GM21723 (cell line): Measurements from ENCODE around the gene DTNBP1.
"Not testable (repeated sequence)": the region's sequence is repeated elsewhere in the genome, so short reads cannot be mapped to it uniquely, and the experiment has no call there.

ENCODE experiments used
- ATAC-seq: cut with Tn5 transposase; IDR thresholded peaks from one replicate; pipeline ENCODE4 v1.9.1; 2021; ENCODE audit warnings: mild to moderate bottlenecking, moderate library complexity; ENCODE audit not compliant: unreplicated experiment

Gene DTNBP1

DNA sequence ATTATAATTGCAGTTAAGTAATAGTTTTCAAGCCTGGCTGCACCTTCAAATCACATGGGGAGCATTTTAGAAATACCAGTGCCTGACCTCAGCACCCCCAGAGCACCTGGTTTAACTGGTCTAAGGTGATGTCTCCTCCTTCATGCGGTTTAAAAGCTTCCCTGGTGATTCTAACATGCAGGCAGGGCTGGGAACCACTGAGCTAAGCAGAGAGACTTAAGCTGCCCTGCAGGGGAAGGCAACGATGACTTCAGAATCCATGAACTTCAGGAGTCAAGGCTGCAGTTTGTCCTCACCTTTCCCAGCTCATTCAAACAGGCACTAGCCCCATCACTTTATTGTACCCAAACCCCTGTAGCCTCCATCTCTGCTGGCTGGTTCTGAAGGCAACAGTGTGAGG, 6.1 kb upstream of the DTNBP1 start:
- ATAC-seq = no peak

DNA sequence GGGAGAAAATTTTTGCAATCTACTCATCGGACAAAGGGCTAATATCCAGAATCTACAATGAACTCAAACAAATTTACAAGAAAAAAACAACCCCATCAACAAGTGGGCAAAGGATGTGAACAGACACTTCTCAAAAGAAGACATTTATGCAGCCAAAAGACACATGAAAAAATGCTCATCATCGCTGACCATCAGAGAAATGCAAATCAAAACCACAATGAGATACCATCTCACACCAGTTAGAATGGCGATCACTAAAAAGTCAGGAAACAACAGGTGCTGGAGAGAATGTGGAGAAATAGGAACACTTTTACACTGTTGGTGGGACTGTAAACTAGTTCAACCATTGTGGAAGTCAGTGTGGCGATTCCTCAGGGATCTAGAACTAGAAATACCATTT, 4.1 kb upstream of the DTNBP1 start:
- not testable (repeated sequence) for ATAC-seq

DNA sequence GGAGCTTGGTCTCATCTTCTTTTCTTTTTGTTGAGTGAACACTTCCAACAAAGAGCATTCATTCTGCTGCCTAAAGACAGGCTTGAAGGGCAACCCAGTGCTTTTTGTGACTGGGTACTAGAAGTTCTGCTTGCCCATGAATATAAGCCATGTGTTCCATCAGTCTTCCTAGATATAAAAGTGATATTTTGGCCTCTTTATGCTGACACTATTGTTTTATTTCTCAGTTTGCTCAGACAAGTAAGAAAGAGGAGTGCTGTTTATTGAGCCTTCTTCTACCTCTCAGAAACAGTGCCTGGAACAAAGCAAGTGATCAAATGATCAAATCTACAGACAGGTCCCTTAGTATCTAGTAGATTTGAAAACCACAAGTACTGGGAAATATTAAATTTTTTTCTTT, 2.4 kb upstream of the DTNBP1 start:
- ATAC-seq = no peak

DNA sequence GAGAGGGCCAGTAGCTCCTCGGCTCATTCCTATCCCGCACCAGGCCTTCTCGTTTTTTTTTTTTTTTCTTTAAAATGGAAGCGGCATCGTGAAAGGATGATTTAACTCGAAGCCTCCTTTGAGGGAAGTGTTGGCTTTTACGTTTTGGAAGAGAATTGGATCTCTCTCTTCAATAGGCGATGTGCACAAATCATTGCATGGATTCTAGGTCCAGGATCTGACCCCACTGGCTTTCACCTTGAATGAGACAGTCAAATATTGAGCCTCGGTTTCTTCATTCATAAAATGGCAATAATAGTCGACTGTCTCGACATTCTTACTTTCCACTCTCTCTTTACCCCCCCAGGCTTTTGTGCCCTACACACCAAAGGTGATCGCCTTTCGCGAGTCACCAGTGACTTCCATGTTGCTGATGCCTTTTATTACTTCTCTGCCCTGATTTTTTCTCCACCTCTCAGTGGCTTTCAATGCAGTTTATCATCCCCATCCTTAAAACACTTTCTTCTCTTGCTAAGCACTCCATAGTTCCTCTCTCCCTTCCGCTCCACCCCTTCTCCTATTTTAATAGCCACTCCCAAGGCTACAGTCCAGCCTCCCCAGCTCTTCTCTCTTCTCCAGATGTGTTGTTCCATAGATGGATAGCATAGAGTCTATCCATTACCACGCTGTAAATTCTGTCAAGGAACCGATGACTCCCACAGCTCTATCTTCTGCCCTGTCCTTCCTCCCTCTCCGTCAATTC, 473 bp upstream of the DTNBP1 start:
- no peak for ATAC-seq

DNA sequence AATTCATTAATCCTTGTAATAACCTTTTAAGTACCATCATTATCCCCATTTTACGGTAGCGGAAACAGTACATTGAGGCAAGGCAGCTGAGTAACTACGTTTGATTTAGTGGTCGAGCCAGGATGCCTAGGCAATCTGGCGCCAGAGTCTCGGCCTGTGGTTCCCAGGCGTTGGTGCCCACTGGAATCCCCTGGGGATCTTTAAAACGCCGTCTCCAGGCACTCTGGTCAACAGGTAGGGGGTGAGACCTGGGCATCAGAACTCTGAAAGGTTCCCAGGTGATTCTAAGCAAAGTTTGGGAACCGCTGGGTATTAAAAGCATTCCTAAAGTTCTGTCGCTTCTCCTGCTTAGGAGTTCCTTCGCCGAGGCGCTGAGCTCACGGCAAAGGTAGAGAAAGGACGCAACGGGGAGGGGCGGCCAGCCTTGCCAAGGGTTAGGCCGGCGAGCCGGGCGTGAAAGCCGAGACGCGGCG, 939 bp downstream of the DTNBP1 start:
- no peak for ATAC-seq

DNA sequence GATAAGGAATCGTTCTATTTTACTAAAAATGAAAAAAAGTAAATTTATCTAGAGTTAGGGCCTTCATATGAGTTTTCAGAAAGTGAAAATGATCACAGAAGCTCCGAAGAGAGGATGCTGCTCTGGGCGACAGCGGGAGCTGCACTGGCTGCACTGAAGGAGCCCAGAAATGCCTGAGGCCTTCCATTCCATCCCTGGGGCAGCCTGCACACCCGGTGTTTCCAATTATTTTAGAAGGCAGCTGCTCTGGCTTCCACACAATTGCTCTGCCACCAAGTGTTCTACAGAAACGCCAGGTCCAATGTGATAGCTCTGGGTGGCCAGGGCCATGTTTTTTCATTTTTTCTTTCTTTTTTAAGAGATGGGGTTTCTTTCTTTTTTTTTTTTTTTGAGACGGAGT, 3.6 kb downstream of the DTNBP1 start:
- no peak for ATAC-seq

DNA sequence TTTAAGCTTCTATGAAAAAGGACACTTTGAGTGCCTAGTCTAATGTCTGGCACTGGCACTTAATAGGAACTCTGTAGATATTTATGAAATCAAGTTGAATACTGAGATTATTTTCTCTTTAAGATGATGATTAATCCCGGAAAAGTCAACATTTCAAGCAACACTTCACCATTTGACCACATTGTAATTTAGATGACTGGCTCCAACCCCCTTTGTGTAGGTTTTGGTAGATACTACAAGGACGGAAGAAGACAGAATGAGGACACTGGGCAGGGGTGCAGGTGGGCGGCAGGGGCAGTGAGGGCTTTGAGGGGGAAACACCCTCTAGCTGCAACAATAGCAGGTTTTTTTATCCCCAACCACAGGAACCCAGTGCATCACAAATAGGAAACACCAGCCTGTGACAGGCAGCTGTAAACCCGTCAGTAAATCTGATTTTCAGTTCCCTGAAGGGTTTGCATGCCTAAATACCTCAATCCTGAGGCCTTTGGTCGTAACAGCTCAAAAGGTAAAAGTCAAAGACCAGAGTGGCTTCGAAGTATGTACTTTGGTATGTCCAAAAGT, 4.6 kb downstream of the DTNBP1 start:
- peak; percentile 39 for ATAC-seq

DNA sequence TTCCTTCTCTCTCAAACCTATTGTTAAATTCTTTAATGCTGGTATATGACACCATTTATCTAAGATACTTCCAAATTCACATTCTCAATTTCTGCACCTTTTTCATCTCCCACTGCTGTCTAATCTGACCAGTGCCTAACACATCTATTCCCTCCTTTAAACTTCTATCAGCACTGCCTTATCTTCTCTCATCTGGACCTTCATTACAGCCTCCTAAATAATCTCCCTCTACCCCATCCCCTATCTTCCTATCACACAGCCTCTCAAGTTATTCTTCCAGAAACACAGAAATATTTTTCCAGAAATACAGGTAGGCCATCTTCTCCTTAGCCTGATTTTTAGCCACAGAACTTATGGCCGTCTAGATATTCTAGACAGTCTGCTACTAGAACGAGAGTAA, 5.5 kb downstream of the DTNBP1 start:
- ATAC-seq = no peak

DNA sequence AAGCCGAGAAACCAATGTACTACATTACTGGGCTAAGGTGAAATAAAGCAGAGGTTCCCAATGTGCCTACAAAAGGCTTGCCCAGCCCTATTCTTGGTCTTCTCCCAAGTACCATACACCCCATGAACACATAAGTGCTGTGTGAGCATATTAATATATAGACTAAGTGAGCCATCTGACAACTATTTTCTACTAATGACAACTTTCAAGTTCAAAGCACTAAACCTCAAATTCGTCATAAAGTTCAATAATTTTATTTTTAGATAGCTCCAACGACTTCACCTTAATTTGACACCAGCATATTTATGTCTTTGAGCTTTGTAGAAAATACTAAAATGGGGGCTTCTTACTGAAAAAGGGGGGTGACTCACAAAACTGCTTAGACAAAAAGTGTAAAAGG, 6.7 kb downstream of the DTNBP1 start:
- ATAC-seq = no peak

DNA sequence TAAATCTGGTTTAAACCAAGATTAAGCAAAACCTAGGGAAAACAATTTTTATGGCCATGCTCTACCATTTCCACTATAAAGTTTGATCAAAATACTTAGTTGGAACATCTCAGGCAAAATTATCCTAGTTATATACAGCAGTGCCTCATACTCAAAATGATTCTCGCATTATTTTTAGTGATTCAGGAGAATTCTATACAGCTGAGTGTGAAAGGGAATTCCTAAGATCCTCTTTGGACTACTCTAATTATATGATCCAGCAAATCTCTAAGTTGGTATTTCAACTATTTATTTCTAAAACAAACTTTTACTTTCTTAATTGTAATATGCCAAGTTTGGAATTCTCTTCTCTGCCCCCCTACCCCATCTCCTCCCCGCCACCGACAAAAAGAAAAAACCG, 8.6 kb downstream of the DTNBP1 start:
- no peak for ATAC-seq

DNA sequence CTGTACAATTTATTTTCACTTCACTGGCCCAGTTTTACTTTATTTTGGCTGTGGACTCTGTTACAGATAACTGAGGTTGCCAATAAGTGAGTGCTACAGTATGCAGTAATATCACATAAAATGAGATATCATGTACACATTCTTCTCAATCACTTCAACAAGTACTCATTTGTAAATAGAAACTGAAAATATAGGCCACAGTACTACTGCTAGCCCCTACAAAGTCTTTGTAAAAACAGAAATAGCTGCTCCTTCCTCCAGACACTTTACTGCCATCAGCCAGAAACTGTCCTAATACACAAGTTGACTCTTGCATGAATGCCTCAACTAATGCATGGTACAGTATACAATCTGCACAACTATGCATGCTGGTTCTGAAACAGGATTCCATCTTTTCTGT, 9.2 kb downstream of the DTNBP1 start:
- ATAC-seq = peak; percentile 66

DNA sequence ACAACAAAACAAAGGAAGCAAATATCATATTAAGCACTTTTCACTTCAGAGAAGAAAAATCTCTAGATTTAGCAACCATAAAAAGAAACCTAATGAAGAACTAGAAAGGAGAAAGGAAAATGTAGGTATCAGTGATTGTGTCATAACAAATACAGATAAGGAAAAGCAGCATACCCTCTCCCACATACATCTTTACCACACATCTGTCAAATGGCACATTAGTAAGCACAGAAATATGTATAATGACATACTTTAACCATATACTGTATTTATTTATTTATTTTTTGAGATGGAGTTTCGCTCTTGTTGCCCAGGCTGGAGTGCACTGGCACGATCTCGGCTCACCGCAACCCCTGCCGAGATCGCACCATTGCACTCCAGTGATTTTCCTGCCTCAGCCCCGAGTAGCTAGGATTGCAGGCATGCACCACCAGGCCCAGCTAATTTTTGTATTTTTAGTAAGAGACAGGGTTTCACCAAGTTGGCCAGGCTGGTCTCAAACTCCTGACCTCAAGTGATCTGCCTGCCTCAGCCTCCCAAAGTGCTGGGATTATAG, 12.7 kb downstream of the DTNBP1 start:
- not testable (repeated sequence) for ATAC-seq

DNA sequence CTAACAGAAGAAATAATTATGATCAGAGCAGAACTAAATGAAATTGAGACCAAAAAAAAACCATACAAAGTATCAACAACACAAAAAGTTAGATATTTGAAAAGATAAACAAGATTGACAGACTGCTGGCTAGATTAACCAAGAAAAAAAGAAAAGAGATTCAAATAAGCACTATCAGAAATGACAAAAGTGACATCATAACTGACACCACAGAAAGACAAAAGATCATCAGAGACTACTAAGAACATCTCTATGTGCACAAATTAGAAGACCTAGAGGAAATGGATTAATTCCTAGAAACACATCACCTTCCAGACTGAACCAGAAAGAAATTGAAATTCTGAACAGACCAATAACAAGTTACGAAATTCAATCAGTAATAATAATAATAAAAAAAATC, 17.9 kb downstream of the DTNBP1 start:
- no peak for ATAC-seq

DNA sequence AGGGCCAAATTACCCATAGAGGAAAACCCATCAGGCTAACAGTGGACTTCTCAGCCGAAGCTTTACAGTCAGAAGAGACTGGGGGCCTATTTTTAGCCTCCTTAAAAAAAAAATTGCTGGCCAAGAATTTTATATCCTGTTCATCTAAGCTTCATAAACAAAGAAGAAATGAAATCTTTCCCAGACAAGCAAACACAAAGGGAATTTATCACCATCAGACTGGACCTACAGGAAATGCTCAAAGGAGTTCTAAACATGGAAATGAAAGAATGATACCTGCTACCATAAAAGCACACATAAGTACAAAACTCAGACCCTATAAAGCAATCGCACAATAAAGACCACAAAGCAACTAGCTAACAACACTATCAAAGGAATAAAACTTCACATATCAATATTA, 19.3 kb downstream of the DTNBP1 start:
- ATAC-seq = no peak

DNA sequence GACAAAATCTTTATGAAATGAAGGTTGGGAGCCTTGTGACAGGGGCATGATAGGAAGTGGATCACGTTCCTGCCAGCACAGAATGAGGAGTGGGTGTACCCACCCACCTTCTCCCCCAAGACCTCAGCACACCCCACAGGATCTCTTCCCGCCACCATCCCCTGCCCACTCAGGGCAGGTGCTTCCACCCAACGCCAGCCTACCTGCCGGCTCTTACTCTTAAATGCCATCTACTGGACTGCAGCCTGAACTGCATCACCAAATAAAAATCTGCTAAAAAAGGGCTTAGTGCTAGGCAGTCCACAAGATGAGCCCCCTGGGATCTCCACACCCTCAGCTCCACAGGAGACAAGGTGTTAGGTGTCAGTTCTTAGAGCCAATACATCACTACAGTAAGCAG, 20.6 kb downstream of the DTNBP1 start:
- ATAC-seq = no peak

DNA sequence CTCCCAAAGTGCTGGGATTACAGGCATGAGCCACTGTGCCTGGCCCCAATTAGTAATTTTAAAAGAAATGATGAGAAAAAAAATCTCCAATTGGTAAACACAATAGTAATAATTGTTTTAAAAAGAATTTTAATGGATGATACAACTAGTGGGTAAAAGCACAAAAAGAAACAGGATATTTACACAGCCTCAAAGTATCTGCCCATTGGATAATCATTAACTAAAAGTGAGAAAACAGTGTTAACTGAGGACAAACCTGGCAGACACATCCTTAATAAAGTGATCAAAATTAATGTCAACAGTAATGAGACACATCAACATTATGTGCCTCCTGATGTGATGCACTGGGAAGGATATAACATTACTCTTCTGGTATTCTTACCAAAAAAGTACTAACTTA, 24.5 kb downstream of the DTNBP1 start:
- no peak for ATAC-seq

DNA sequence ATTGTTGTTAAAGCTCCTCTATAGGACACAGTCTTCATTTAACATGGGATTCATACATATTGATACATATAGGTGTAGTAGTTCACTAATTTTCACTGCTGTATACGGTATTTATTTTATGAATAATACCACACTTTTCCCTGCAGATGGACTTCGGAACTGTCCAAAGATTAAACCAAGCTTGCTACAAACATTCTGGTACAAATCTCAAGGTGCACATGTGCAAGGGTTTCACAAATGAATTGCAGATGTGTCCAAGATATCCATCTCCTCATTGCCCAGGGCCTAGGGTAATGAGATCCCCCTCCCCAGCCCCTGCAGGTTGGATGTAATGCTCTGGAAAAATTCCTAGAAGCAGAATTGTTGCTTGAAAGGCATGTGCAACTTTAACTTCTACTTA, 31.4 kb downstream of the DTNBP1 start:
- ATAC-seq = no peak

DNA sequence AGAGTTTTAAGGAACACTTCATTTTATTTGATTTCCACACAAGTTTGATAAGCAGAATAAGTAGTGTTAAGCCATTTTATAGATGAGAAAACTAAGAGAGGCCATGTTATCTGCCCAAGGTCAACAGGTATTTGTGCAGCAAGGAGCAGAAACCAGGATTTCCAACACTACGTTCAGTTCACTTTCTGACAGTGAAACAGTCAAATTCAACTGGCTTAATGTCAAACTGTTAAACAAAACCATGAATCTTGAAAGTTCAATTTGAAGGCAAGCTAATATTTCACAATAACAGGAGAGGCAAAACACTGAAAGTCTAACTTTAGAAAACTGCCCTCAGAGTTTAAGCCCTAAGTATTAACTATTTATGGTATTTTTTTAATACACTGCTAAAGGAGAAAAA, 32.6 kb downstream of the DTNBP1 start:
- no peak for ATAC-seq

DNA sequence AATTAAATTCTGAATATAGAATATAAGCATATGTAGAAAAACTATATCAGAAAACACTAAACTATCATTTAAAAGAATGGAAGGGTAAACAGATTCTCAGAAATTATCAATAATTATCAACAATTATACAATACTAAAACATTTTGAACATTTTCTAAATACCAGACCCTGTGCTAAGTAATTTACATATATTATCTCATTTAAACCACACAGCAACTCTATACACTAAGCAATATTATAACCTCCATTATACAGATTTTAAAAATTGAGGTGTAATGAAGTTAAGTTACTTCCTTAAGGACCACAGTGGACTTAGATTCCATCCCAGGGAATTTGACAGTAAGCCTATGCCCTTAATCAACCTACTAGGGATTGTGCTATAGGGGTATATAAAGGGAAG, 33.3 kb downstream of the DTNBP1 start:
- no peak for ATAC-seq

DNA sequence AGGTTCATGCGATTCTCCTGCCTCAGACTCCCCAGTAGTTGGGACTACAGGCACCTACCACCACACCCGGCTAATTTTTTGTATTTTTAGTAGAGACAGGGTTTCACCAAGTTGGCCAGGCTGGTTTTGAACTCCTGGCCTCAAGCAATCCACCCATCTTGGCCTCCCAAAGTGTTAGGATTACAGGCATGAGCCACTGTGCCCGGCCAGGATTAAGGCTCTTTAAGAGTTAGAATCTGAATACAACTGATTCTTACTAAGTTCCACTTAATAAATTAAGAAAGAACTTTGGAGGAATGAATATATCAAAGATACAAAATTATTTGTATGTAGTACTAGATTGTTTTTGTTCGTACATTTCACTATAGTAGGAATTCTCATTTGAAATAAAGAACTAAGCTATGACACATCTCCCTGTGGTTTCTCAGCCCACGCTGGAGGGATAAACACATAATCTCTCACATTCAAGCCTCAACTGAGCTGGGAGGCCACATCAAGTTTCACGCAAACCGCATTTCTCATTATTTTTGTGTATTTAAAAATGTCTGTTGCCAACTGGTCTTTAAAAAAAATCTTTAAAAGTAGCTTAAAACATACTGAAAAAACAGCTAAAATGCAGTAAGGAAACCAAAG, 34.2 kb downstream of the DTNBP1 start:
- ATAC-seq = no peak

DNA sequence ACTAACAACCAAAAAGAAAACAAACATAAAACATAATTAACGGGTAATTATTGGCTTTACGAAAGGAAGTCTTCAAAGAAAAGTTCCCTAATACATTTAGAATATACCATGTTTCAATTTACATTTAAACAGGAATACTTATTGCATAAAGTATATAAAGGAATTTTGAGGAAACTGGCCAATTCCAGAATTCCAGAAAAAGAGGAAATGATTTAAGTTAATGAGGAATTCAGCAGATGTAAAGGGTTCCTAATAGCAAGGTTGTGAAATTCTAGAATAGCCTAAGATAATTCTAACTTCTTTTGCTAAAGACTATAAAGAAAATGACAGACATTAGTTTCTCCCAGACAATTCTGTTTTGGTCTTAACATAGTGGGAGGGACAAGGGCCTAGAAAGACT, 35.0 kb downstream of the DTNBP1 start:
- no peak for ATAC-seq
